PFSK-1 (cell line): ENCODE measurements around the gene TEX29.

ENCODE experiments used
- FOXP2 ChIP-seq: optimal IDR thresholded peaks from 2 replicates; pipeline ENCODE3; 2011; ENCODE audit warnings: borderline replicate concordance, control low read depth, inconsistent platforms; ENCODE audit not compliant: insufficient read depth; ENCODE audit errors: extremely low read length, extremely low read depth
- POLR2AphosphoS5 ChIP-seq: IDR thresholded peaks from 2 replicates; pipeline ENCODE4 v1.6.1; 2012; ENCODE audit warnings: low read depth, mild to moderate bottlenecking, control low read depth, low read length, moderate library complexity
- REST ChIP-seq, 2 experiments: IDR thresholded peaks; 2 replicates each; pipeline versions ENCODE4 v1.6.1 to v1.8.0; 2011 to 2012; ENCODE audit warnings: low read depth in 2 of 2, low read length in 2 of 2, control low read depth in 1 of 2, inconsistent platforms in 1 of 2, mild to moderate bottlenecking in 1 of 2, moderate library complexity in 1 of 2; ENCODE audit not compliant: insufficient read depth in 1 of 2
- SIN3A ChIP-seq: IDR thresholded peaks from 2 replicates; pipeline ENCODE4 v1.6.1; 2012; ENCODE audit warnings: mild to moderate bottlenecking, low read length, moderate library complexity, borderline replicate concordance; ENCODE audit not compliant: insufficient read depth
- TAF1 ChIP-seq: IDR thresholded peaks from 2 replicates; pipeline ENCODE4 v1.6.1; 2012; ENCODE audit warnings: low read length, control low read depth, borderline replicate concordance; ENCODE audit not compliant: insufficient read depth

Gene TEX29

DNA sequence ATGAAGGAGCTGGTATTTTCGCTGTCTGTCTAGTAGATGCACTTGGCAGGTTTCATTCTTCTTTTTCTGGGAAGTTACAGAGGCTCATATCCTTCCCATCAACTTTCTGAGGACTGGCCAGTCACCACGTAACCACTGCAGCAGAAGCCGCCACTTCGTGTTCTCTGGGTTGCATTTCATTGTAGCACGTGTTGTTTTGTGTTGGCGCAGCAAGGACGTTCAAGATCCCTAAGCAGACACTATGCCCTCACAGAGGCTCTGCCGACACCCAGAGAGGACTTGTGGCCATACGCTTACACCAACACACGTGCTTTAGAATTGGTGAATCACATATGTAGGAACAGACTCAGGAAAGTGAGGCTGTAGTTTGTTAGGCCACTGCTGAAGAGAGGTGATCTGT, 42.2 kb upstream of the TEX29 start:
- TF ChIP-seq TAF1, result no peak
- TF ChIP-seq SIN3A, result no peak
- no peak for TF ChIP-seq POLR2AphosphoS5
- TF ChIP-seq FOXP2, result no peak
- no peak for TF ChIP-seq REST (IDR thresholded peaks at IDR 0.05; ENCODE audit: insufficient read depth in 1 of 2, low read depth in 2 of 2, low read length in 2 of 2)

DNA sequence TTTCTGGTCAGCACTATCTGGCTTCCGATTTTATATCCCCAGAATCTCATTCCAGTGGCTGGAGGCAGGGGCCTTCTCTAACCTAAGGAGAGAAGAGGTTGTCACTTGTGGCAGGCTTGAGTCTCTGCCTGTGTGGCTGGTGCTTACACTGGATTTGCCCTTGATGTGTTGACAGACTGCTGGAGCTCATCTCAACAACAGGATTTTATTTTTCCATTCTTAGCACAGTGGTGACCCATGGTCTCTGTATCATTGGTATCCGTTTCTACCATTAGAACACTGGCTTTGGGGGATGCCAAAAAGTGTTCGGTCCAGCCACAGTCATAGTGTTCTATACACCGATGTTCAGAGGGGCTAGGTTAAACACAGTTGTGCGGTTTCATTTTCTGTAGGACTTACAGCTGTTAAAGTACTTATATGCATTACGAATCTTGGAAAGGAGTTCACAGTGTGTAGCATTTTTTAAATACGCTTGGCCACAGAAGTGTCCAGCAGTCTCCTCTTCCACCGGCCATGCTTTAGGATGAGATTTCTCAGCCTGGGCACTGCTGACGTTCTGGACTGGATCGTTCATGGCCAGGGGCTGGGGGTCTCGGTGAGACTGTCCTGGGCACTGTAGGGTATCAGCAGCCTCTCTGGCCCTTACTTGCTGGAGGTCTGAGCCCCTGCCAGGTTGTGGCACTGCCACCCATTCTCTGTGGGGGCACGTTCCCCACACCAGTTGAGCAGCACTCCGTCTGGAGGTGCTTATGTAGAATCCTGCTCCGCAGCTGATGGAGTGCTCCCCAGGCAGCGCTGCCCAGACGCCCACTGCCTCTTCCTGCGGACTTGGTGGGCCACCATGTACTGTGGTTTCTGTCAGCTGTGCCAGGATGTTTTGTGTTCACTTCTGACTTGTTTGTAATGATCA, 41.4 kb upstream of the TEX29 start:
- TF ChIP-seq TAF1 (no peak), REST (IDR thresholded peaks at IDR 0.05; ENCODE audit: insufficient read depth in 1 of 2, low read depth in 2 of 2, low read length in 2 of 2) (no peak), POLR2AphosphoS5 (no peak), SIN3A (no peak), FOXP2 (no peak)

DNA sequence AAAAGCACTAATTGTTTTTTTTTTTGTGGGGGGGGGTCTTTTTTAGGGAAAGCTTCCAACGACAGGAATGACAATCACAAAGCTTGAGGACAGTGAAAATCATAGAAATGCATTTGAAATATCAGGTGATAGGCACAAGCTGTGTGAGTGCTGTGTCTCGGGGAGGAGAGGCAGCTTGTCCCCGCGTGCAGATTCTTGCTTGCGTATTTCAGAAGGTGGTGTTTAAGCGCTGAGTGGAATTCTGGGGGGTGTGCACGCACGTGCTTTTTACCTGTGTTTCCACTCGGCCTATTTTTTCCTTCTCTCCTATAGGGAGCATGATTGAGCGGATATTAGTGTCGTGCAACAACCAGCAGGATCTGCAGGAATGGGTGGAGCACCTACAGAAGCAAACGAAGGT, 40.2 kb upstream of the TEX29 start:
- TF ChIP-seq SIN3A (no peak), TAF1 (no peak), POLR2AphosphoS5 (no peak), FOXP2 (no peak), REST (IDR thresholded peaks at IDR 0.05; ENCODE audit: insufficient read depth in 1 of 2, low read depth in 2 of 2, low read length in 2 of 2) (no peak)

DNA sequence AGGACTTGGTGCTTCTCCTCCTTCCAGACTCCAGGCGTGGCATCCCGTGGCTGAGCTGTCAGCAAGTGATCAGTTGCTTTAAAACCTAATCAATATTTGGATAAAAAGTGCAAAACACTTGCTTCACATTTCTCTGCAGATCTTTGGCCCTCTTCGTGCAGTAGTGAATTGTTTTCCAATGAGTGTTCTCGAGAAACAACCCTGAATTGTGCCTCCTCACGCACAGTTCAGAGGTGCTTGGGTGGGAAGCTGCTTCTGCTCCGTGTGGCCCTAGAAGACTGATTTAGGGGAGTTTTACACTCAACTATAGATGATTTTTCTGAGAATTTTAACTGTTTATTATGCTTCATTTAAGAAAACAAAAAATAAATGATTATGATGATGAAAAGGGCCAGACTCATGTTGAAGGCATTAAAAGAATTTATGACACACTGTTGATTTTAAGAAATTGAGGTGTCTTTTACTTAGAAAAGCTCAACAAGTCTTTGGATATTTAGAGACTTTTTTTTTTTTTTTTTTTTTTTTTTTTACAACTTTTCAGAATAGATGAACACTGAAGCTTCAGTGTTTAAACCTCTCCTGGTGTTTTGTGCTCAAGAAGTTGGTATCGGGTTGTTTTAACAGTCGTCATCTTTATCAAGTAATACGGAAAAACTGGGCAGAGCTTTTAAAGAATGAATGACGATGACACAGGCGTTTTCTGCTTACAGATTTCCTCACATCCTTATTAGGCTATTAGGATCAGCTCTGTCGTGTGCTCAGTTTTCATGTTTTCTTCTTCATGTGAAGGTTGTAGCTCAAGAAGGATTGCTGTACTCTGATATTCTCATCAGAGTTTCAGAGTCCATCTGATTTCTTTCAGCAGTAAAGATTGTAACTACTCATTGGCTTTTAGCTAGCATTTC, 39.5 kb upstream of the TEX29 start:
- no peak for TF ChIP-seq POLR2AphosphoS5

DNA sequence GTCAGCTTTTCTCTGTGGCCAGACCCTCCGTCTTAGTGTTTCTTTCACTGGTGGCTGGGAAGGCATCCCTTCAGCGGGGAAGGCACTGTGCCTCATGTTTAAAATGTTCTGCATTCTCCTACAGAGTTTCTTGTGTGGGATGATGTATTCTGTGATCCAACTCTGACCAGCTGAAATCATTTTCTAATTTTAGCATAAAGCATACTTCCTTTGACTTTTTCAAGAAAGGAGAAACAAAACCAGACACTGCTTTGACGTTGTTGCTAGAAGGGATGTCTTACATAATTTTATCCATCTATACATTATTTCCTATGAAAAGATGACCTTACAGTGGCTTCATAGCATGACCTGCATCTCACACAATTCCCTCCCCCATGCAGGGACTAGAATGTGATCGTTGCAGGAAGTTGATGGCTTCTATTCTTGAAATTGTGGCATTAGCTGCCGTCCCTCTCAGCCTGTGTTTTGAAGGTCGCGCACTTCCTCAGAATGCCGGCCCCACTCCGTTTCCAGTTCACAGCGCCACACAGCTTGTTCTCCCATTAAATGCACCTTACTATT, 38.6 kb upstream of the TEX29 start:
- TF ChIP-seq REST (IDR thresholded peaks at IDR 0.05; ENCODE audit: insufficient read depth in 1 of 2, low read depth in 2 of 2, low read length in 2 of 2) (no peak), FOXP2 (no peak), TAF1 (no peak), POLR2AphosphoS5 (no peak)
